ES-I3 (cell line): ENCODE measurements around the gene CMTM5.
"Not testable (repeated sequence)": the region's sequence is repeated elsewhere in the genome, so short reads cannot be mapped to it uniquely, and the experiment has no call there.

Experiments used
- H3K36me3 ChIP-seq: 2 replicates; pipeline ENCODE4 v1.6.1; 2013; ENCODE audit warnings: mild to moderate bottlenecking, low read length, control low read depth, moderate library complexity; ENCODE audit not compliant: insufficient read depth
- H3K4me1 ChIP-seq: 2 replicates; pipeline ENCODE4 v1.6.1; 2013; ENCODE audit warnings: mild to moderate bottlenecking, control low read depth, low read length; ENCODE audit not compliant: insufficient read depth
- H3K9ac ChIP-seq: 2 replicates; pipeline ENCODE4 v1.6.1; 2013; ENCODE audit warnings: low read depth, mild to moderate bottlenecking, low read length, moderate library complexity
- H3K9me3 ChIP-seq: 2 replicates; pipeline ENCODE4 v1.6.1; 2013; ENCODE audit warnings: mild to moderate bottlenecking, low read length, moderate library complexity; ENCODE audit not compliant: control insufficient read depth, insufficient read depth

The CMTM5 gene

DNA sequence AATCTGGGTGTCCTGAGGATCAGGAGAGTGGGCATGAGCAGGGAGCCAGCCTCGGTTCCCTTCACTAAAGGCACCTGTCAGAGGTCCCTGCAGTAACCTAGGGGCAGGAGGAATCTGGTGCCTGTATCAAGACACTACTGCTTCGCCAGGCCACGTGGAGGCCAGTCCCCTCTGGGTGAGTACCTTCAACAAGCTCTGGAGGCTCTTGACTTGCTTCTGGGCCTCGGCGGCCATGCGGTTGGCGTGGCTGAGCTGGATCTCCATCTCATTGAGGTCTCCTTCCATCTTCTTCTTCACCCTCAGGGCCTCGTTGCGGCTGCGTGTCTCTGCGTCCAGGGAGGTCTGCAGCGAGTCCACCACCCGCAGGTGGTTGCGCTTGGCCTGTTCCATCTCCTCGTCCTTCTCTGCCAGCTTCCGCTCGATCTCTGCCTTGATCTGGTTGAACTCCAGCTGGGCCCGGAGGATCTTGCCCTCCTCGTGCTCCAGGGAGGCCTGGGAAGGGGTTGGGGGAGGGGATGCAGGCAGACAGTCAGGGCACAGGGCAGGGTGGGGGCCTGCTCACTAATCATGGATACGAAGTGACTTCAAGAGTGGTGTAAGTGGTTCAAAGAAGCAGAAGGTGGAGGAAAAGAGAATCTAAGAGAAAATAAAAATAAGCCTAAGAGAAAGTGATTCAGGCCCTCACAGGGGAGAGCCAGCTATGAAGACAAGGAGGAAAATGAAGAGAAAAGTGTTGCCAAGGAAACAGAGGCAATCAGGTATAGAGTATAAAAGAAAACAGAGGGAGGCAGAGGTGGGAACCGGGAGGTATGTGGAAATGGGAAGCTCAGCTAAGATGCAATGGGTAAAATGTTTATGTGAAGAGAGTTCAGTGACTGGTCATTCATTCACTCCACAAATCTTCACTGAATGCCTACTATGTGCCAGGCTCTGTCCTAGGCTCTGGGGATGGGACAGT is 39.3 kb downstream of the CMTM5 start:
- Histone ChIP-seq H3K4me1 (no peaks in the 10 kb centered on the region), H3K9ac (no peak overlapping the region), H3K9me3 (no peaks in the 10 kb centered on the region), H3K36me3 (no peaks in the 10 kb centered on the region)

DNA sequence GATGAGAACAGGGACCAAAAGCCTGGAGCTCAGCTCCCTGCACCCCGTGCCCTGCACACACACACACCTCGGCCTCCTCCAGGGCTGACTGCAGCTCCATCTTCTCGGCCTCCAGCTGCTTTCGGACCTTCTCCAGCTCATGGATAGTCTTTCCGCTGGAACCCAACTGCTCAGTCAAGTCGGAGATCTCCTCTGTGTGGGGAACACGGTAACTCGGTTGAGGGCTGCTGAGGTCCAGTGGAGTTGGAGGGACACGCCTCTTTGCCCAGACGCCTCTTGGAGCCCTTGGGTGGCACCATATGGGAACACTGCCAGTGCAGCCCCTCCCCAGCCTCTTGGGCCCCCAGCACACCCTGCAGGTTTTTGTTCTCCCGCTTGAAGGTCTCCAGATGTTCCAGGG is 40.0 kb downstream of the CMTM5 start:
- Histone ChIP-seq H3K9ac (no peak overlapping the region), H3K9me3 (no peaks in the 10 kb centered on the region), H3K4me1 (no peaks in the 10 kb centered on the region), H3K36me3 (no peaks in the 10 kb centered on the region)

DNA sequence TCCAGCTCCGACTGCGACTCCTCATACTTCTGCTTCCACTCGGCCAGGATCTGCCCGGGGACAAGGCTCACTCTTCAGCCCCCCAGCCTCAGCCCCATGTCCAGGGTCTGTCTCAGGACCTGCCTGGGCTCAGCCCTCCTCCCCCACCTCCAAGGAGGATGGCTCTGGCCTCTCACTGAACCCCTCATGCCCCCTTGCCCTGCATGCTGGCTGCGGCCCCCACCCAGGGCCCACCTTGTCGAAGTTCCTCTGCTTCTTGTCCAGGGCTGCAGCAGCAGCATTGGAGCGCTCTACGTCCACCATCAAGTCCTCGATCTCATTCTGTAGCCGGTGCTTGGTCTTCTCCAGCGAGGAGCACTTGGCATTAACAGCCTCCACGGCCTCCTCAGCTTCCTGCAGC is 40.4 kb downstream of the CMTM5 start:
- not testable (repeated sequence) for H3K36me3 ChIP-seq, H3K9ac ChIP-seq, H3K9me3 ChIP-seq, H3K4me1 ChIP-seq

DNA sequence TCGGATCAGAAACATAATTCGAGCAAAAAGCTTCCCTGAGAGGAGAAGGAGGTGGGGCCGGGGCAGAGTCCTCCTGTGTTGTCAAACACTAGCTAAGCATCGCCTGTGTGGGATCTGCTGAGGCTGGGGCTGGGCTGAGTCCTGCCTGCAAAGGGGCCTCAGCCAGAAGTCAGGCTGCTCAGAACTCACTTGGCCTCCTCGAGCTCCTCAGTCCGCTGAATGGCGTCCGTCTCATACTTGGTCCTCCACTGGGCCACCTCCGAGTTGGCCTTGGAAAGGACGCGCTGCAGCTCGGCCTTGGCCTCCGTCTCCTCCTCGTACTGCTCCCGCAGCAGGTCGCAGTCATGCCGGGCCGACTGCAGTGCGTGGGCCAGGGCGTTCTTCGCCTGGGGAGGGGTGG is 41.2 kb downstream of the CMTM5 start:
- Histone ChIP-seq H3K9ac (no peak overlapping the region), H3K4me1 (no peaks in the 10 kb centered on the region), H3K9me3 (no peaks in the 10 kb centered on the region), H3K36me3 (no peaks in the 10 kb centered on the region)

DNA sequence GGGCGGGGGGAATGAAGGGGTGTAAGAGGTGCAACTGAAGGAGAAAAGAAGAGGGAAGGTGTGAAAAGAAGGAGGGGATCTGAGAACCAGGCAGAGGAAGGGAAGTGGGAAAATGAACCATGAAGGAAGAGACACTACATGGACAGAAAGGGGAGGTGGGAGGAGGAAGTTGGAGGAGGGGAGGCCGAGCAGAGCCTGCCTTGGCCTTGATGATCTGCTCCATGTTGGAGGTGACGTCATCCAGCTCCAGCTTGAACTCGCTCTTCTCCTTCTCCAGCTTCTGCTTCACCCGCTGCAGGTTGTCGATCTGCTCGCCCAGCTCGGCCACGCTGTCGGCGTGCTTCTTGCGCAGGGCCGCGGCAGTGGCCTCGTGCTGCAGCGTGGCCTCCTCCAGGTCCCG is 42.8 kb downstream of the CMTM5 start:
- not testable (repeated sequence) for H3K9ac ChIP-seq, H3K4me1 ChIP-seq, H3K36me3 ChIP-seq, H3K9me3 ChIP-seq

GRCh38 chr14:23421594-23421993 is 44.7 kb downstream of the CMTM5 start:
- H3K9ac ChIP-seq: no peak overlapping the region
- no peaks in the 10 kb centered on the region for H3K4me1 ChIP-seq
- H3K36me3 ChIP-seq: no peaks in the 10 kb centered on the region
- H3K9me3 ChIP-seq: no peaks in the 10 kb centered on the region

GRCh38 chr14:23423657-23424056 is 46.8 kb downstream of the CMTM5 start:
- Histone ChIP-seq H3K36me3 (no peaks in the 10 kb centered on the region), H3K9ac (no peak overlapping the region), H3K9me3 (no peaks in the 10 kb centered on the region), H3K4me1 (no peaks in the 10 kb centered on the region)

DNA sequence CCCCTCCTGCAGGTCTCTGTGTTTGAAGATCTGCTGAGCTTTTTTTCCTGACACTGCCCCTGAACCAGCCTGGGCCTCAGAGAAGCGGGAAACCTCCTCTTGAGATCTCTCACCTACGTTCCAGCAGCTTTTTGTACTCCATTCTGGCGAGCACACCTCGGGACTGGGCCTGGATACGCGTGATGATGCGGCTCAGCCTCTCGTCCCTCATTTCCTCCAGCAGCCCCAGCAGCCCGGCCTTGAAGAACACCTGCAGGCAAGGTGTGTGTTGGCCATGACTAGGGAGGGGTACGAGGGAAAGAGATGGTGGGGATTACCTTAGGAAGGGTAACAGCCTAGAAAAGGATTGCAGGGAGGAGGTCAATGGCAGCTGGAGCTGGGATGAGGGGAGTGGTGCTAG is 48.3 kb downstream of the CMTM5 start:
- no peaks in the 10 kb centered on the region for H3K36me3 ChIP-seq
- H3K9me3 ChIP-seq: no peaks in the 10 kb centered on the region
- H3K9ac ChIP-seq: no peak overlapping the region
- no peaks in the 10 kb centered on the region for H3K4me1 ChIP-seq

DNA sequence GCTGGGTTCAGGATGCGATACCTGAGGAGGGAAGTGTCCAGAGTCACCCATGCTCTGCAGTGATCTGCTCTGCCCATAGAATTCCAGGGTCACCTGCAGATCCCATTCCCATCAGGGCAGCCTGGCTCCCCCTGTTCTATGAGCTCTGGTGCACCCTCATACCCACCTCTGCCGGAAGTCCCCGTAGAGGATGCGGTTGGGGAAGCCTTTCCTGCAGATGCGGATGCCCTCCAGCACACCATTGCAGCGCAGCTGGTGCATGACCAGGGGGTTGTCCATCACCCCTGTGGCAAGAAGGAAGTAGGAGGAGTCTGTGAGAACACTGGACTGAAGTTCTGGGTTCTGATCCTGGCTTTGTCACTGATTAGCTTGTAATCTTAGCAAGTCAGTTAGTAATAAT is 49.0 kb downstream of the CMTM5 start:
- not testable (repeated sequence) for H3K36me3 ChIP-seq, H3K9me3 ChIP-seq, H3K9ac ChIP-seq, H3K4me1 ChIP-seq

- H3K4me1 ChIP-seq: no peaks in the 10 kb centered on the region
- no peak overlapping the region for H3K9ac ChIP-seq
- H3K9me3 ChIP-seq: no peaks in the 10 kb centered on the region
- H3K36me3 ChIP-seq: no peaks in the 10 kb centered on the region
Observed at GRCh38 chr14:23428686-23429495, 52.0 kb downstream of the CMTM5 start.
